ENCODE measurements around the gene SLC41A2. TPM values are rescaled to one million over a fixed set of nuclear protein-coding genes. Genes with fewer than 3 reads are reported as not detected.
A peak's percentile ranks its signal among the peaks of the same experiment; 100 is the strongest.

SLC41A2 gene
- total and polyA plus RNA-seq, 4 experiments from 2014 or later, result 0.07 to 3.7 (median 2.0) TPM

GRCh38 chr12:104964167-104964855 lies 6.2 kb upstream of the SLC41A2 start:
- Mint-ChIP-seq H3K27me3 (peaks cover 6 to 20% of the 10 kb centered on the region in 2 donors), H3K27ac (no peak overlapping the region), H3K4me1 (peaks cover 3 to 9% (median 5%) of the 10 kb centered on the region in 4 donors), H3K4me3 (no peak overlapping the region), H3K9me3 (no peaks in the 10 kb centered on the region), H3K36me3 (no peaks in the 10 kb centered on the region)
- intact Hi-C loops (cut with micrococcal nuclease), result no loop called here
- ChIA-PET POLR2A (ENCODE audit: partially characterized antibody) (no interaction called here), CTCF (ENCODE audit: partially characterized antibody) (no interaction called here)
- Histone ChIP-seq H3K27me3 (ENCODE audit: insufficient read depth, low read length) (no peaks in the 10 kb centered on the region), H3K36me3 (ENCODE audit: insufficient read depth, low read length) (no peaks in the 10 kb centered on the region), H3K4me3 (ENCODE audit: low read length in 2 of 2) (no peak overlapping the region), H3K9me3 (ENCODE audit: control insufficient read depth in 1 of 2, low read length in 2 of 2) (no peaks in the 10 kb centered on the region), H3K4me1 (ENCODE audit: insufficient read depth, low read length) (peaks cover 3% of the 10 kb centered on the region), H3K27ac (ENCODE audit: low read depth, low read length) (no peak overlapping the region)
- DNase-seq, result no peak

DNA sequence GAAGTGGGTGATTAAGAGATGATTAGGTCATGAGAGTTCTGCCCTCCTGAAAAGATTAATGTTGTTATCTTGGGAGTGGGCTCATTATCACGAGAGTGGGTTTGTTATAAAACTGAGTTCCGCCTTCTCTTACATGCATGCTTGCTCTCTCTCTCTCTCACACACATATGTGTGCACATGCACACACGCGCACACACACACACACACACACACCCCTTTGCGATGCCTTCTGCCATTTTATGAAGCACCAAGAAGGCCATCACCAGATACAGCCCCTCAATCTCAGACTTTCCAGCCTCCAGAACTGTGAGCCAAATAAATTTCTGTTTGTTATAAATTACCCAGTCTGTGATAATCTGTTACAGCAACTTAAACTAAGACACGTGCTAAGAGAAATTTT lies 5.7 kb upstream of the SLC41A2 start:
- Mint-ChIP-seq H3K36me3 (no peaks in the 10 kb centered on the region), H3K4me3 (no peak overlapping the region), H3K4me1 (peaks cover 7 to 14% (median 10%) of the 10 kb centered on the region in 4 donors), H3K9me3 (no peaks in the 10 kb centered on the region), H3K27me3 (peaks cover 6 to 20% of the 10 kb centered on the region in 2 donors), H3K27ac (no peak overlapping the region)
- Histone ChIP-seq H3K9me3 (ENCODE audit: control insufficient read depth in 1 of 2, low read length in 2 of 2) (no peaks in the 10 kb centered on the region), H3K4me3 (ENCODE audit: low read length in 2 of 2) (no peak overlapping the region), H3K4me1 (ENCODE audit: insufficient read depth, low read length) (peaks cover 8% of the 10 kb centered on the region), H3K36me3 (ENCODE audit: insufficient read depth, low read length) (no peaks in the 10 kb centered on the region), H3K27ac (ENCODE audit: low read depth, low read length) (no peak overlapping the region), H3K27me3 (ENCODE audit: insufficient read depth, low read length) (no peaks in the 10 kb centered on the region)
- POLR2A ChIA-PET (ENCODE audit: partially characterized antibody), result no interaction called here
- CTCF ChIA-PET (ENCODE audit: partially characterized antibody), result no interaction called here
- intact Hi-C loops (cut with micrococcal nuclease), result no loop called here
- DNase-seq, result no peak

DNA sequence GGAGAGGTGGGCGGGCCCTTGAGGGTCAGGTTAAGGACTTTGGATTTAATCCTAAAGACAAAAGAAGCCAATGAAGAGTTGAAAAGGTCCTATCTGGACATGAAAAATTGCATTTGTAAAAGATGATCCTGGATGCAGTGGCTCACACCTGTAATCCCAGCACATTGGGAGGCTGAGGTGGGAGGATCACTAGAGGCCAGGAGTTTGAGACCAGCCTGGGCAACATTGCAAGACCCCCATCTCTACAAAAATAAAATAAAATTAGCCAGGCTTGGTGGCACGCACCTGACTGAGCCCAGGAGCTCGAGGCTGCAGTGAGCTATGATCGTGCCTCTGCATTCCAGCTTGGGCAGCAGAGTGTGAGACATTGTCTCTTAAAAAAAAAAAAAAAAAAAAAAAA lies 2.4 kb upstream of the SLC41A2 start:
- H3K36me3 Mint-ChIP-seq, result peaks cover 0 to 4% of the 10 kb centered on the region in 2 donors
- H3K27me3 ChIP-seq (ENCODE audit: insufficient read depth, low read length), result no peaks in the 10 kb centered on the region
- no peaks in the 10 kb centered on the region for H3K9me3 Mint-ChIP-seq
- H3K4me1 Mint-ChIP-seq, result peaks cover 13 to 30% (median 21%) of the 10 kb centered on the region in 4 donors
- intact Hi-C loops (cut with micrococcal nuclease), result no loop called here
- CTCF ChIA-PET (ENCODE audit: partially characterized antibody), result no interaction called here
- H3K4me1 ChIP-seq (ENCODE audit: insufficient read depth, low read length), result peaks cover 17% of the 10 kb centered on the region
- peak overlapping the region in 1 of 7 donors; percentile 90 for H3K27ac Mint-ChIP-seq
- no peak for DNase-seq
- no peak overlapping the region for H3K4me3 Mint-ChIP-seq
- H3K4me3 ChIP-seq (ENCODE audit: low read length in 2 of 2), result no peak overlapping the region
- no peaks in the 10 kb centered on the region for H3K9me3 ChIP-seq (ENCODE audit: control insufficient read depth in 1 of 2, low read length in 2 of 2)
- H3K27me3 Mint-ChIP-seq, result peaks cover 6 to 19% of the 10 kb centered on the region in 2 donors
- no peaks in the 10 kb centered on the region for H3K36me3 ChIP-seq (ENCODE audit: insufficient read depth, low read length)
- H3K27ac ChIP-seq (ENCODE audit: low read depth, low read length), result no peak overlapping the region
- POLR2A ChIA-PET (ENCODE audit: partially characterized antibody), result no interaction called here

- Mint-ChIP-seq H3K9me3 (no peaks in the 10 kb centered on the region), H3K27me3 (peaks cover 6 to 10% of the 10 kb centered on the region in 2 donors), H3K4me1 (peaks cover 13 to 30% (median 21%) of the 10 kb centered on the region in 4 donors), H3K4me3 (peak overlapping the region in 7 of 8 donors; percentile 20 to 98 (median 95)), H3K36me3 (peaks cover 0 to 4% of the 10 kb centered on the region in 2 donors), H3K27ac (peak overlapping the region in 5 of 7 donors; percentile 27 to 99 (median 90))
- H3K36me3 ChIP-seq (ENCODE audit: insufficient read depth, low read length), result no peaks in the 10 kb centered on the region
- CTCF ChIA-PET (ENCODE audit: partially characterized antibody), result interaction anchor here (0.6 to 1.5 kb wide), 13 partner anchors 8 to 758 kb away, joined by 3 to 11 read pairs (median 4); partner anchors contain the start of gene NOPCHAP1
- H3K9me3 ChIP-seq (ENCODE audit: control insufficient read depth in 1 of 2, low read length in 2 of 2), result no peaks in the 10 kb centered on the region
- H3K27ac ChIP-seq (ENCODE audit: low read depth, low read length), result no peak overlapping the region
- H3K4me3 ChIP-seq (ENCODE audit: low read length in 2 of 2), result no peak overlapping the region
- intact Hi-C loops (cut with micrococcal nuclease), result loop anchor here (2.0 to 5.0 kb wide), 2 partner anchors 78 to 503 kb away; partner anchors contain the start of gene CHST11
- peaks cover 17% of the 10 kb centered on the region for H3K4me1 ChIP-seq (ENCODE audit: insufficient read depth, low read length)
- POLR2A ChIA-PET (ENCODE audit: partially characterized antibody), result interaction anchor here (0.6 to 2.3 kb wide), 3 partner anchors 239 to 502 kb away, joined by 3 to 5 read pairs (median 3); no protein-coding TSS in a partner anchor
- no peaks in the 10 kb centered on the region for H3K27me3 ChIP-seq (ENCODE audit: insufficient read depth, low read length)
- no peak for DNase-seq
These were observed 1.3 kb upstream of the SLC41A2 start for GRCh38 chr12:104959335-104959841.

GRCh38 chr12:104958805-104959334 lies 780 bp upstream of the SLC41A2 start:
- ChIA-PET POLR2A (ENCODE audit: partially characterized antibody) (interaction anchor here (0.6 to 2.3 kb wide), 4 partner anchors 78 to 501 kb away, joined by 3 to 5 read pairs (median 4); no protein-coding TSS in a partner anchor), CTCF (ENCODE audit: partially characterized antibody) (interaction anchor here (0.6 to 1.5 kb wide), 15 partner anchors 8 to 757 kb away, joined by 3 to 11 read pairs (median 4); partner anchors contain the start of gene NOPCHAP1)
- Mint-ChIP-seq H3K4me1 (peaks cover 13 to 30% (median 21%) of the 10 kb centered on the region in 4 donors), H3K9me3 (no peaks in the 10 kb centered on the region), H3K36me3 (peaks cover 0 to 4% of the 10 kb centered on the region in 2 donors), H3K27ac (peak overlapping the region; percentile 90 to 99 (median 96)), H3K4me3 (peak overlapping the region; percentile 94 to 98 (median 96)), H3K27me3 (peaks cover 3 to 8% of the 10 kb centered on the region in 2 donors)
- Histone ChIP-seq H3K36me3 (ENCODE audit: insufficient read depth, low read length) (no peaks in the 10 kb centered on the region), H3K4me1 (ENCODE audit: insufficient read depth, low read length) (peaks cover 17% of the 10 kb centered on the region), H3K4me3 (ENCODE audit: low read length in 2 of 2) (peak overlapping the region; percentile 81 to 87), H3K27ac (ENCODE audit: low read depth, low read length) (peak overlapping the region; percentile 68), H3K9me3 (ENCODE audit: control insufficient read depth in 1 of 2, low read length in 2 of 2) (no peaks in the 10 kb centered on the region), H3K27me3 (ENCODE audit: insufficient read depth, low read length) (no peaks in the 10 kb centered on the region)
- DNase-seq, result no peak
- intact Hi-C loops (cut with micrococcal nuclease), result loop anchor here (1.0 to 5.0 kb wide), 6 partner anchors 27 to 578 kb away; partner anchors contain the start of genes CHST11, NOPCHAP1 and WASHC4

DNA sequence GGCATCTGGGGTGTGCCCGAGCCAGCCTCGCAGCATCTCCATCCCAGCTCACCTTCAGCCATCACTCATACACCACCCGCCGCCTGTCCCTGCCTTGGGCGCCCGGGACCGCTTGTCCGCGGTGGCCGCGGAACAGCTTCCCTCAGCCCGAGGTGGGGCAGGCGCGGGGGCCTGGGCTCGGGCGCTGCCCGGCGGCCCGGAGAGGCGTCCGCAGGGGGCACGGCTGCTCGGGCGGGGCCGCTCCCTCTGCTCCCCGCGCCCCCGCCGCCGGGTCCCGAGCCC lies 430 bp downstream of the SLC41A2 start:
- H3K27ac ChIP-seq (ENCODE audit: low read depth, low read length), result peak overlapping the region; percentile 40
- ChIA-PET CTCF (ENCODE audit: partially characterized antibody) (interaction anchor here (1.0 to 1.4 kb wide), 2 partner anchors 11 to 237 kb away, joined by 3 to 4 read pairs; no protein-coding TSS in a partner anchor), POLR2A (ENCODE audit: partially characterized antibody) (interaction anchor here (1.9 kb wide), 1 partner anchor 80 kb away, joined by 4 read pairs; no protein-coding TSS in a partner anchor)
- H3K4me3 ChIP-seq (ENCODE audit: low read length in 2 of 2), result peak overlapping the region in 1 of 2 donors; percentile 48
- intact Hi-C loops (cut with micrococcal nuclease), result loop anchor here (2.0 to 5.0 kb wide), 2 partner anchors 80 to 277 kb away; no protein-coding TSS in a partner anchor
- H3K9me3 ChIP-seq (ENCODE audit: control insufficient read depth in 1 of 2, low read length in 2 of 2), result no peaks in the 10 kb centered on the region
- no peaks in the 10 kb centered on the region for H3K27me3 ChIP-seq (ENCODE audit: insufficient read depth, low read length)
- peak overlapping the region; percentile 61 to 83 (median 71) for H3K27ac Mint-ChIP-seq
- peak in 4 of 5 donors; percentile 26 to 50 (median 33) for DNase-seq
- no peaks in the 10 kb centered on the region for H3K36me3 ChIP-seq (ENCODE audit: insufficient read depth, low read length)
- H3K4me3 Mint-ChIP-seq, result peak overlapping the region; percentile 84 to 97 (median 87)
- peaks cover 0 to 4% of the 10 kb centered on the region in 2 donors for H3K36me3 Mint-ChIP-seq
- peaks cover 13 to 30% (median 21%) of the 10 kb centered on the region in 4 donors for H3K4me1 Mint-ChIP-seq
- H3K9me3 Mint-ChIP-seq, result no peaks in the 10 kb centered on the region
- peaks cover 0 to 1% of the 10 kb centered on the region in 2 donors for H3K27me3 Mint-ChIP-seq
- H3K4me1 ChIP-seq (ENCODE audit: insufficient read depth, low read length), result peaks cover 17% of the 10 kb centered on the region

Measured in CD4-positive, alpha-beta memory T cell (primary cell).